IMR-90 (cell line): ENCODE results near the gene EHMT1. TPM values are rescaled to one million over a fixed set of nuclear protein-coding genes. Genes with fewer than 3 reads are reported as not detected.

Experiments used
- ATAC-seq: fragments of 200-7000 bp; cut with Tn5 transposase; 2 replicates; pipeline ENCODE4 v1.9.1; 2020; ENCODE audit warnings: low read depth, mild to moderate bottlenecking, moderate library complexity
- BruUV-seq: library from RNA; stranded (reverse); fragments of 400-500 nt; replicated peaks from 2 replicates; lab custom pipeline; 2021; lab: Mats Ljungman, UMichigan
- CTCF ChIA-PET: fragments of 300-600 bp; formaldehyde crosslinking; extraction: SDS; loops from one replicate; lab custom pipeline; 2021; ENCODE audit warnings: antibody characterized with exemption; lab: Yijun Ruan, JAX
- POLR2A ChIA-PET: fragments of 300-600 bp; sonication (Branson Sonifier 250); formaldehyde crosslinking; loops from one replicate; lab custom pipeline; 2022; ENCODE audit warnings: antibody characterized with exemption; ENCODE audit not compliant: unreplicated experiment; lab: Charles Lee
- DNase-seq: peaks from one replicate; pipeline ENCODE4 v3.0.0; 2013
- H2AFZ ChIP-seq: replicated peaks from 2 replicates; pipeline ENCODE3; 2013; ENCODE audit warnings: low read length, mild to moderate bottlenecking; ENCODE audit not compliant: poor library complexity
- H2AK5ac ChIP-seq: 2 replicates; pipeline ENCODE4 v1.6.1; 2013; ENCODE audit warnings: low read depth, low read length, inconsistent platforms
- H2AK9ac ChIP-seq: replicated peaks from 2 replicates; pipeline ENCODE3; 2013; ENCODE audit warnings: mild to moderate bottlenecking, low read depth, low read length, moderate library complexity; ENCODE audit not compliant: poor library complexity
- H2BK120ac ChIP-seq: 2 replicates; pipeline ENCODE4 v1.6.1; 2013; ENCODE audit warnings: low read depth, low read length, inconsistent platforms
- H2BK15ac ChIP-seq: 3 replicates; pipeline ENCODE4 v1.6.1; 2013; ENCODE audit warnings: low read depth, low read length, inconsistent platforms
- H2BK20ac ChIP-seq: 2 replicates; pipeline ENCODE4 v1.6.1; 2013; ENCODE audit warnings: low read depth, mild to moderate bottlenecking, inconsistent platforms, low read length, moderate library complexity
- H2BK5ac ChIP-seq: 2 replicates; pipeline ENCODE4 v1.6.1; 2013; ENCODE audit warnings: mild to moderate bottlenecking, low read depth, low read length, inconsistent platforms; ENCODE audit not compliant: poor library complexity, severe bottlenecking
- H3K14ac ChIP-seq: replicated peaks from 2 replicates; pipeline ENCODE4 v1.6.1; 2013; ENCODE audit warnings: low read depth, low read length, inconsistent platforms
- H3K18ac ChIP-seq: 2 replicates; pipeline ENCODE4 v1.6.1; 2013; ENCODE audit warnings: low read depth, low read length, control low read depth
- H3K23ac ChIP-seq: 2 replicates; pipeline ENCODE4 v1.6.1; 2013; ENCODE audit warnings: low read depth, low read length, inconsistent platforms
- H3K27ac ChIP-seq: 2 replicates; pipeline ENCODE4 v1.5.1; 2013; ENCODE audit warnings: mild to moderate bottlenecking, control low read depth, low read length; ENCODE audit not compliant: insufficient read depth
- H3K27me3 ChIP-seq: 2 replicates; pipeline ENCODE4 v1.6.1; 2013; ENCODE audit warnings: low read length; ENCODE audit not compliant: control insufficient read depth, insufficient read depth
- H3K36me3 ChIP-seq: 2 replicates; pipeline ENCODE4 v1.6.1; 2013; ENCODE audit warnings: low read length, mixed read lengths; ENCODE audit not compliant: control insufficient read depth, insufficient read depth
- H3K4ac ChIP-seq: 2 replicates; pipeline ENCODE4 v1.6.1; 2013; ENCODE audit warnings: low read depth, low read length, inconsistent platforms
- H3K4me1 ChIP-seq: 2 replicates; pipeline ENCODE4 v1.6.1; 2013; ENCODE audit warnings: low read length, mixed read lengths; ENCODE audit not compliant: control insufficient read depth, insufficient read depth
- H3K4me2 ChIP-seq: 2 replicates; pipeline ENCODE4 v1.6.1; 2013; ENCODE audit warnings: low read depth, mild to moderate bottlenecking, control low read depth, low read length, moderate library complexity
- H3K4me3 ChIP-seq: 2 replicates; pipeline ENCODE4 v1.5.1; 2013; ENCODE audit warnings: low read depth, mild to moderate bottlenecking, control low read depth, low read length, moderate library complexity; ENCODE audit not compliant: insufficient read depth
- H3K56ac ChIP-seq: 2 replicates; pipeline ENCODE4 v1.6.1; 2013; ENCODE audit warnings: low read length, inconsistent platforms; ENCODE audit not compliant: insufficient read depth; ENCODE audit errors: extremely low read depth
- H3K79me1 ChIP-seq, 2 experiments: 2 replicates each; pipeline ENCODE4 v1.6.1; 2013; ENCODE audit warnings: low read length in 2 of 2, inconsistent platforms in 1 of 2, low read depth in 1 of 2
- H3K9ac ChIP-seq: 2 replicates; pipeline ENCODE4 v1.6.1; 2013; ENCODE audit warnings: low read depth, low read length, control low read depth
- H3K9me1 ChIP-seq: 2 replicates; pipeline ENCODE4 v1.6.1; 2013; ENCODE audit warnings: low read length, inconsistent platforms; ENCODE audit not compliant: insufficient read depth
- H3K9me3 ChIP-seq: 2 replicates; pipeline ENCODE4 v1.6.1; 2013; ENCODE audit warnings: low read length; ENCODE audit not compliant: control insufficient read depth, insufficient read depth
- H4K20me1 ChIP-seq: 2 replicates; pipeline ENCODE4 v1.6.1; 2013; ENCODE audit warnings: low read length, inconsistent platforms; ENCODE audit not compliant: insufficient read depth
- H4K5ac ChIP-seq: 2 replicates; pipeline ENCODE4 v1.6.1; 2013; ENCODE audit warnings: mild to moderate bottlenecking, low read depth, low read length, control low read depth
- H4K8ac ChIP-seq, 2 experiments: 2 replicates each; pipeline ENCODE4 v1.6.1; 2013; ENCODE audit warnings: low read depth in 2 of 2, low read length in 2 of 2, control low read depth in 1 of 2, inconsistent platforms in 1 of 2
- H4K91ac ChIP-seq: 2 replicates; pipeline ENCODE4 v1.6.1; 2013; ENCODE audit warnings: low read depth, low read length, inconsistent platforms; ENCODE audit not compliant: insufficient read depth
- MAFK ChIP-seq: IDR thresholded peaks from 2 replicates; pipeline ENCODE4 v1.6.1; 2012; ENCODE audit warnings: low read depth, low read length, improper control_type of control experiment
- USF2 ChIP-seq: fragments of 150-350 bp; IDR thresholded peaks from 2 replicates; pipeline ENCODE4 v1.6.1; 2017; ENCODE audit warnings: mild to moderate bottlenecking, antibody characterized with exemption, low read length, low read depth
- WGBS, 2 experiments: methylation state at CpG; one replicate each; pipeline versions ENCODE4 v1.1.5 to v1.1.7; 2013; ENCODE audit warnings: missing lambda C conversion rate in 2 of 2; ENCODE audit not compliant: insufficient read length in 1 of 2; ENCODE audit errors: extremely low coverage in 2 of 2; 5-methylcytosine and 5-hydroxymethylcytosine counted together
- dilution Hi-C: fragments of 300-500 bp; cut with HindIII; formaldehyde crosslinking; loops from one replicate; pipeline ENCODE4 v1.14.3; 2018; ENCODE audit warnings: low sequenced_read_pairs; ENCODE audit not compliant: unreplicated experiment
- in situ Hi-C: fragments of 300-500 bp; cut with MboI; formaldehyde crosslinking; loops from 3 replicates; pipeline ENCODE4 v1.14.3; 2019; ENCODE audit warnings: low sequenced_read_pairs, inconsistent platforms, mixed read lengths
- intact Hi-C: fragments of 100-400 bp; cut with micrococcal nuclease; formaldehyde crosslinking; loops from 2 replicates; pipeline ENCODE4 v1.10.0; 2022
- polyA plus RNA-seq, 3 experiments: library from polyadenylated mRNA; depleted of rRNA; stranded (reverse); fragments of >200 nt; gene quantifications; 2 replicates each; pipeline ENCODE4 v1.2.3, GENCODE V29; 2012; ENCODE audit warnings: low replicate concordance in 1 of 3
- total RNA-seq: library from RNA; depleted of rRNA; stranded (reverse); fragments of >200 nt; gene quantifications from 2 replicates; pipeline ENCODE4 v1.2.3, GENCODE V29; 2012

The EHMT1 gene
- total and polyA plus RNA-seq, 2 of the 4 experiments (the other 2 are of a cell fraction): 32.8 to 35.1 TPM

GRCh38 chr9:137750007-137750406 lies 131.2 kb downstream of the EHMT1 start:
- BruUV-seq: no TSS peak
- no peak overlapping the region for H2AFZ ChIP-seq
- peaks cover 14% of the 10 kb centered on the region for H3K9me1 ChIP-seq
- no peak overlapping the region for H3K18ac ChIP-seq
- H3K9ac ChIP-seq: no peak overlapping the region
- H3K4me3 ChIP-seq: no peak overlapping the region
- no peaks in the 10 kb centered on the region for H3K27me3 ChIP-seq
- no peak overlapping the region for H2BK15ac ChIP-seq
- H2BK120ac ChIP-seq: no peak overlapping the region
- no peak overlapping the region for H4K5ac ChIP-seq
- no peak overlapping the region for H3K4me2 ChIP-seq
- H3K36me3 ChIP-seq: peaks cover 36% of the 10 kb centered on the region
- no peak overlapping the region for H2AK5ac ChIP-seq
- ChIA-PET CTCF (interaction anchor here (0.7 kb wide), 1 partner anchor 13 kb away, joined by 3 read pairs; no protein-coding TSS in a partner anchor), POLR2A (no interaction called here)
- no peak overlapping the region for H2BK5ac ChIP-seq
- WGBS, 2 experiments: no CpG with 5 or more reads among the region's 3 CpGs
- no peak overlapping the region for H4K8ac ChIP-seq
- H3K4ac ChIP-seq: no peak overlapping the region
- H3K27ac ChIP-seq: no peak overlapping the region
- no peak overlapping the region for H2BK20ac ChIP-seq
- DNase-seq: no peak
- peaks cover 2% of the 10 kb centered on the region; the same call in 1 of the 2 replicates for H3K4me1 ChIP-seq
- dilution Hi-C loops (no loop called here), in situ Hi-C loops (no loop called here), intact Hi-C loops (no loop called here)
- no peak overlapping the region for H4K91ac ChIP-seq
- no peak overlapping the region for H3K23ac ChIP-seq
- peaks cover 4% of the 10 kb centered on the region; the same call in 1 of the 2 replicates for H3K9me3 ChIP-seq
- no peak overlapping the region for H3K14ac ChIP-seq
- ATAC-seq: no peak
- peaks cover 18 to 63% of the 10 kb centered on the region in 2 experiments; a peak in 3 of 4 replicates for H3K79me1 ChIP-seq
- H2AK9ac ChIP-seq: no peak overlapping the region
- TF ChIP-seq USF2 (no peak), MAFK (peak; percentile 95)
- no peak overlapping the region for H3K56ac ChIP-seq
- H4K20me1 ChIP-seq: peaks cover 9% of the 10 kb centered on the region; the same call in 1 of the 2 replicates
